D721Med (cell line): ENCODE measurements around the gene PPP2R1B.

Experiments
- DNase-seq: peaks from one replicate; pipeline ENCODE4 v3.0.0; 2011; ENCODE audit warnings: low spot score; ENCODE audit not compliant: insufficient read length
- FAIRE-seq: peaks from 2 replicates; lab custom pipeline; 2011; peaks lifted over from hg19 to GRCh38; lab: Jason Lieb, UNC
- CTCF ChIP-seq: IDR thresholded peaks from 2 replicates; pipeline ENCODE4 v1.5.1; 2012; ENCODE audit warnings: mild to moderate bottlenecking, control low read depth; ENCODE audit not compliant: insufficient read depth; ENCODE audit errors: missing control alignments

The PPP2R1B gene

GRCh38 chr11:111733016-111733415 lies 33.2 kb downstream of the PPP2R1B start:
- FAIRE-seq (no peak), DNase-seq (no peak)
- TF ChIP-seq CTCF = no peak

GRCh38 chr11:111731821-111732220 lies 34.4 kb downstream of the PPP2R1B start:
- no peak for TF ChIP-seq CTCF
- no peak for FAIRE-seq

GRCh38 chr11:111730871-111731591 lies 35.2 kb downstream of the PPP2R1B start:
- DNase-seq = no peak
- no peak for TF ChIP-seq CTCF
- FAIRE-seq = no peak

More at GRCh38 chr11:111731821-111732220, 34.4 kb downstream of the PPP2R1B start:
- DNase-seq = no peak

GRCh38 chr11:111729831-111730311 lies 36.3 kb downstream of the PPP2R1B start:
- DNase-seq (no peak), FAIRE-seq (no peak)
- TF ChIP-seq CTCF = no peak

- no peak for TF ChIP-seq CTCF
- DNase-seq = no peak
- no peak for FAIRE-seq
Measured at GRCh38 chr11:111729071-111729830, 36.9 kb downstream of the PPP2R1B start.

GRCh38 chr11:111727431-111727830 lies 38.8 kb downstream of the PPP2R1B start:
- no peak for TF ChIP-seq CTCF
- DNase-seq (no peak), FAIRE-seq (no peak)

- DNase-seq = no peak
- FAIRE-seq = no peak
- TF ChIP-seq CTCF = no peak
Measured at GRCh38 chr11:111726301-111726713, 39.9 kb downstream of the PPP2R1B start.
